Progenitor cell of endocrine pancreas (in vitro differentiated cells): ENCODE measurements around the gene TXNDC11. TPM values are rescaled to one million over a fixed set of nuclear protein-coding genes. Genes with fewer than 3 reads are reported as not detected.

Experiments
- DNase-seq: peaks from one replicate; pipeline ENCODE4 v3.0.0; 2021; ENCODE audit warnings: low spot score; ENCODE audit not compliant: unreplicated experiment
- H3K27ac Mint-ChIP-seq: 2 replicates; pipeline ENCODE4 v1.8.0; 2021; ENCODE audit warnings: mild to moderate bottlenecking, moderate library complexity, mixed read lengths
- H3K27me3 Mint-ChIP-seq: 2 replicates; pipeline ENCODE4 v1.8.0; 2021; ENCODE audit warnings: mixed read lengths
- H3K36me3 Mint-ChIP-seq: 2 replicates; pipeline ENCODE4 v1.8.0; 2022; ENCODE audit warnings: mixed read lengths; ENCODE audit not compliant: insufficient read depth
- H3K4me1 Mint-ChIP-seq: 2 replicates; pipeline ENCODE4 v1.8.0; 2021; ENCODE audit warnings: low read depth, mixed read lengths
- H3K4me3 Mint-ChIP-seq: 2 replicates; pipeline ENCODE4 v1.8.0; 2021; ENCODE audit warnings: low read depth, mild to moderate bottlenecking, moderate library complexity, mixed read lengths
- H3K9me3 Mint-ChIP-seq: 2 replicates; pipeline ENCODE4 v1.8.0; 2021; ENCODE audit warnings: low read depth, mixed read lengths
- total RNA-seq: library from RNA; stranded (reverse); gene quantifications from 2 replicates; pipeline ENCODE4 v1.2.1, GENCODE V29; 2021
- TF ChIP-seq, protein P1 (sequence below): fragments of 200-600 bp; sonication (generic); IDR thresholded peaks from one replicate; pipeline ENCODE4 v1.5.0; 2021; ENCODE audit warnings: antibody characterized with exemption, mild to moderate bottlenecking; ENCODE audit not compliant: unreplicated experiment

Gene TXNDC11
- total RNA-seq, 1 donor from 2014 or later = 30.8 TPM

DNA sequence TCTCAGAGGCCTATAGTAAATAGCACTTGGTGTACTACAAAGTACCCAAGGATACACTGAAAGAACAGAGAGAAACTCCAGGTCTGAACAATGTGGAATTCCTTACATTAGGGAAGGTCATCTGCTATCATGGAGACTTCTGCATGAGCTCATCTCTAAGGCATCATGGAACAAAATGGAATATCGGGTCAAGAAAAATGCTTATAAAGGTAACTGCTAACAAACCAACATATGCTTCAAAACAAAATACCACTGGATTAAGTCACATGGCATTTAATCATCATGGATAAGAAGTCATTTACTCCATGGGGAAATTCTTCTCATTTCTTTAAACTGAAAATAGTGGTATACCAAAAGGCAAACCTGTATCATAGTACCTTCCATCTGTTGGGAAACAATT, 34.2 kb downstream of the TXNDC11 start:
- no peak overlapping the region for H3K4me3 Mint-ChIP-seq
- no peaks in the 10 kb centered on the region for H3K27me3 Mint-ChIP-seq
- H3K27ac Mint-ChIP-seq = peak overlapping the region; percentile 73

DNA sequence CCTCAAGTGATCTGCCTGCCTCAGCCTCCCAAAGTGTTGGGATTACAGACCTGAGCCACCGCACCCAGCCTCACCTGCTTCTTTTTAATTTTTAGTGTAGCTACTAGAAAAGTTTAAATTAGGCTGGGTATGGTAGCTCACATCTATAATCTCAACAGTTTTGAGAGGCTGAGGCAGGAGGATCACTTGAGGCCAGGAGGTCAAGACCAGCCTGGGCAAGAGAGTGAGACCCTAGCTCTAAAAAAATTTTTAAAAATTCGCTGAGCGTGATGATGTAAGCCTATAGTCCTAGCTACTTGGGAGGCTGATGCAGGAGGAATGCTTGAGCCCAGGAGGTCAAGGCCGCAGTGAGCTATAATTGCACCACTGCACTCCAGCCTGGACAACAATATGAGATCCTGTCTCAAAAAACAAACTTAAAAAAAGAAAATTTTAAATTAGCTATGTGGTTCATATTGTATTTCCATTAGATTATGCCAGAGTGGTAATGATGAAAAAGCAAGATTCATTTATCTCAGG, 34.9 kb downstream of the TXNDC11 start:
- no peak for DNase-seq
- TF ChIP-seq, protein P1, sequence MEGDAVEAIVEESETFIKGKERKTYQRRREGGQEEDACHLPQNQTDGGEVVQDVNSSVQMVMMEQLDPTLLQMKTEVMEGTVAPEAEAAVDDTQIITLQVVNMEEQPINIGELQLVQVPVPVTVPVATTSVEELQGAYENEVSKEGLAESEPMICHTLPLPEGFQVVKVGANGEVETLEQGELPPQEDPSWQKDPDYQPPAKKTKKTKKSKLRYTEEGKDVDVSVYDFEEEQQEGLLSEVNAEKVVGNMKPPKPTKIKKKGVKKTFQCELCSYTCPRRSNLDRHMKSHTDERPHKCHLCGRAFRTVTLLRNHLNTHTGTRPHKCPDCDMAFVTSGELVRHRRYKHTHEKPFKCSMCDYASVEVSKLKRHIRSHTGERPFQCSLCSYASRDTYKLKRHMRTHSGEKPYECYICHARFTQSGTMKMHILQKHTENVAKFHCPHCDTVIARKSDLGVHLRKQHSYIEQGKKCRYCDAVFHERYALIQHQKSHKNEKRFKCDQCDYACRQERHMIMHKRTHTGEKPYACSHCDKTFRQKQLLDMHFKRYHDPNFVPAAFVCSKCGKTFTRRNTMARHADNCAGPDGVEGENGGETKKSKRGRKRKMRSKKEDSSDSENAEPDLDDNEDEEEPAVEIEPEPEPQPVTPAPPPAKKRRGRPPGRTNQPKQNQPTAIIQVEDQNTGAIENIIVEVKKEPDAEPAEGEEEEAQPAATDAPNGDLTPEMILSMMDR = no peak
- H3K27me3 Mint-ChIP-seq = no peaks in the 10 kb centered on the region
- peaks cover 1% of the 10 kb centered on the region for H3K4me1 Mint-ChIP-seq
- no peaks in the 10 kb centered on the region for H3K9me3 Mint-ChIP-seq
- no peak overlapping the region for H3K4me3 Mint-ChIP-seq
- peaks cover 8% of the 10 kb centered on the region for H3K36me3 Mint-ChIP-seq
- H3K27ac Mint-ChIP-seq = no peak overlapping the region

More for the DNA sequence above, 34.2 kb downstream of the TXNDC11 start:
- Mint-ChIP-seq H3K9me3 (no peaks in the 10 kb centered on the region), H3K36me3 (peaks cover 8% of the 10 kb centered on the region), H3K4me1 (peaks cover 1% of the 10 kb centered on the region)
- TF ChIP-seq, protein P1 = no peak
- no peak for DNase-seq

DNA sequence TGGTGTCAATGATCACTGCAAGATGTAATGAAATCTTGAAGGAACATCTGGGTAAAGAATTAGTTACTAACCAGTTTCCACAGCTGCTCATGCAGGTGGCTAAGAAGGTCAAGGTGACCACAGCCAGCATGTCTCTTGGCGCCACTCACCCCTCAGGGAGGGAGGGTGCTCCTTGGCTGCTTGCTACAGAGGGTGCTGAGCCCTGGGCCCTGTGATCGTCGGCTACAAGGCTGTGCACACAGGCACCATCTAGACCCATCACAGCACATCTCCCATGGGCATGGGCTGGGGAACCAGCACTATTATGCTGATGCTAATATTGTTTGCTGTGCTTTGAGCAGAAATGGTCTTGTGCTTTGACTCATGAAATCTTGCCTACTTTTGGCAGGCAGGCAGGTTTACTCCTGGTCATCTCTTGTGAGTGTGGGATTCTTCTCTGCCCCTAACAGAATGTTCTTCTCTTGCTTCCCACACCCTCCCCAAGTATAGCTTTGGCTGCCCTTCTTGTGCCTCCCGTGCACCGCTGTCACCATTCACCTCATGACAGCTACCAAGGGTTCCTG, 36.4 kb downstream of the TXNDC11 start:
- Mint-ChIP-seq H3K27me3 (no peaks in the 10 kb centered on the region), H3K36me3 (peaks cover 8% of the 10 kb centered on the region), H3K4me1 (no peaks in the 10 kb centered on the region), H3K4me3 (no peak overlapping the region), H3K27ac (no peak overlapping the region), H3K9me3 (no peaks in the 10 kb centered on the region)
- TF ChIP-seq, protein P1 = no peak
- no peak for DNase-seq

DNA sequence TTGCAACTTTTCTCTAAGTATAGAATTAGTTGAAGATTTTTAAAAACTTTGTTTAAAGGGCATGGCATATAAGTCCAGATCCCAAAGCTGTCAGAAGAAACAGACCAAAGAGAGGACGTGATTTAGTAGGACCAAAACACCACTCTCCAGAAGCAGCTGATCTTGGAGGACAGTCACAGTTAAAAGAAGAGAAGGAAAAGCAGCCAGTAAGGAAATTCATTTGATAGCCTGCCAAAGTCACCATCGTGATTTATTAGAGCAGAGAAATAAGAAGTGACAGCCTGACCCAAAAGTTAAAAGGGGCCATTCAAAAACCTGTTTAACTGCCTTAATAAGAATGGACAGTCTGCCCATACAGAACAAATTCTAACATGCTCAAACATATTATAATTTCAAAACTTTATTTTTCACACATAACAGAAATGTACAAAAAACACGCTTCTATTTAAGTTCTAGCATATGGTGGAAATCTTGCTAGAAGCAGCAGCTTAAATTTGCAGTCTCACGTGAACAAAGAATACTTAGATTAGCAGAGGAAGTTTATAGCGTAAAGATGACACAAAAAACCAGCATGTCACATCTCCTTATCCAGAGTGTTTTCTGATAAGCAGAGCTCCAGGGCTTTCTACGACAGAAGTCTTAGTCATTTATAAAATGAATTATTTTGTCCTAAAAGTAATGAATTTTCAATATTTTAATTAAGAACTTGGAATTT, 37.2 kb downstream of the TXNDC11 start:
- peaks cover 9% of the 10 kb centered on the region for H3K36me3 Mint-ChIP-seq
- H3K4me3 Mint-ChIP-seq = no peak overlapping the region
- no peaks in the 10 kb centered on the region for H3K4me1 Mint-ChIP-seq

More for the DNA sequence above, 37.2 kb downstream of the TXNDC11 start:
- Mint-ChIP-seq H3K27me3 (no peaks in the 10 kb centered on the region), H3K27ac (no peak overlapping the region), H3K9me3 (no peaks in the 10 kb centered on the region)
- no peak for DNase-seq
- TF ChIP-seq, protein P1 = no peak
